22Rv1 (cell line): Measurements from ENCODE around the gene STX10.

ENCODE experiments used
- H3K27ac ChIP-seq: fragments of 450-650 bp; 2 replicates; pipeline ENCODE4 v1.5.1; 2017
- CTCF ChIP-seq: fragments of 450-650 bp; IDR thresholded peaks from 2 replicates; pipeline ENCODE4 v1.5.1; 2017; ENCODE audit warnings: mild to moderate bottlenecking
- ZFX ChIP-seq: fragments of 450-650 bp; IDR thresholded peaks from 2 replicates; pipeline ENCODE4 v1.6.1; 2017; ENCODE audit warnings: antibody characterized with exemption, borderline replicate concordance

The STX10 gene

DNA sequence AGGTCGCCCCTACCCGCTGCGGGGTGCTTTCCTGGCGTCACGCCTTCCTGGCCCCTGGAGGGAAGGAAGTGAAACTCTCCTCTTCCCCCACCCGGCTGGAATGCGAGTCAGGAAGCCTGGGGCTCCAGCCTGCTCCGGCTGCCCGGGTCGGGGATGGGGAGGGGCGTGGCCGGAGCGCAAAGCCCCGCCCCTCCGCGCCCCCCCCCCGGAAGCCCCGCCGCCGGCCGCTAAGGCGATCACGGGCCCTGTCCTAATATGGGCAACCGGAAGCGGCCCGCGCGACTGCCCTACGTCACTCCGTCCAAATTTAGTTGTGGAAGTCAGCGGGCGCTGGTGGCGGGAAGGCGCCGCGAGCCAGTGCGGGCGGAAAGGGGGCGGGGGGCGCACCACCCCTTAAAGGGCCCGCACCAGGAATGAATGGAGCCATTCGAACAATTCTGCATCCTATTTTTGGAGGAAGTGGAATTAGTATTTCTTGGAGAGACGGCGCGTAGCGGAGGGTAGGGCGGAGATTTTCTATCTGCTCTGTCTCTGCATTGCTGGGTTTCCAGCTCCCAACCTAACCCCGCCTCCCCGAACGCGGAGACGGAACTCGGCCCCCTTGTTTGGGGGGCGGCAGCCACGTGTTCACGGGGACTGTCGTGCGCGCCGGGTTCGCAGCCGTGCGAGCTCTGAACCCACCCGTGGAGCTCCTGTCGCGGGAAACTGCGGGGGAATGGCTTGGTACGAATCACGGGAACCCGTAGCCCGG is 1.6 kb upstream of the STX10 start:
- TF ChIP-seq CTCF (no peak), ZFX (no peak)
- H3K27ac ChIP-seq: peak overlapping the region; percentile 99

- no peak for TF ChIP-seq ZFX
- no peak for TF ChIP-seq CTCF
- peak overlapping the region; percentile 99 for H3K27ac ChIP-seq
Observed at GRCh38 chr19:13150931-13151604, 893 bp upstream of the STX10 start.

DNA sequence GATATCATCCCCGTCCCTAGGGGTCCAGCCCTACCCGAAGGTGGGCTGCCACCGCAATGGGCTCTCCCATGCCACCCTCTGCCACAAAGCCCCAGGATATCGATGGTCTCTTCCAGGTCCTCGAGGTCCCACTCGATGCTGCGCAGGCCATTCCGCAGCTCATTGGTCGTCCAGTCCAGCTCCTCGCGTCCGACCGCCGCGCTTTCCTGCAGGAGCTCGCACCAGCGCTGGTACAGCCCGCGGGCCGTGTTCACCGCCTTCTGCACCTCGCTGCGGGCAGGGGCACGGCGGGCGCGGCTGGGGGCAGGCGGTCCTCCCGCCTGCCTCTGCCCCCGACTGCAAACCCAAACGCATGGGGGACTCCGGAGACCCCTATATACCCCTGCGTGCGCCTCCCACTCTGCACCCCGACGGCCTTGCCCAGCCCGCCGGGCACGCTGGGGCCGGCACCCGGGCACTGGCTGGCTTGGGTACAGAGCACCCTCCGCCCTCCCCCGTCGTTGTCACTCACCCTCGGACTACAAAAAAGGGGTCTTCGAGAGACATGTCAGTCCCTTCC is 468 bp downstream of the STX10 start:
- TF ChIP-seq CTCF (no peak), ZFX (no peak)
- peak overlapping the region; percentile 99 for H3K27ac ChIP-seq

DNA sequence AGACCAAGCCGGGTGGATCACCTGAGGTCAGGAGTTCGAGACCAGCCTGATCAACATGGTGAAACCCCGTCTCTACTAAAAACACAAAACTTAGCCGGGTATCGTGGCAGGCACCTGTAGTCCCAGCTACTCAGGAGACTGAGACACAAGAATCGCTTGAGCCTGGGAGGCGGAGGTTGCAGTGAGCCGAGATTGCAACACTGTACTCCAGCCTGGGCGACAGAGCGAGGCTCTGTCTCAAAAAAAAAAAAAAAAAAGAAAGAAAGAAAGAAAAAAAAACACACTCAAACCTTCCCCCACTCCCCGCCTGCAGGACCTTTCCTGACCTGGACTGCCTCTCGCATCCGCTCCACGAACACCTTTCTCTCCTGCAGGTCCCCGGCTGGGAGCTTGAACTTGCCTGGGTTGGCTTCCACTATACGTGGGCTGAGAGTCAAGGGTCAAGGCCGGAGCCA is 975 bp downstream of the STX10 start:
- peak overlapping the region; percentile 99 for H3K27ac ChIP-seq

- no peak overlapping the region for H3K27ac ChIP-seq
- TF ChIP-seq ZFX (no peak), CTCF (no peak)
Observed at GRCh38 chr19:13146763-13147563, 3.2 kb downstream of the STX10 start.

DNA sequence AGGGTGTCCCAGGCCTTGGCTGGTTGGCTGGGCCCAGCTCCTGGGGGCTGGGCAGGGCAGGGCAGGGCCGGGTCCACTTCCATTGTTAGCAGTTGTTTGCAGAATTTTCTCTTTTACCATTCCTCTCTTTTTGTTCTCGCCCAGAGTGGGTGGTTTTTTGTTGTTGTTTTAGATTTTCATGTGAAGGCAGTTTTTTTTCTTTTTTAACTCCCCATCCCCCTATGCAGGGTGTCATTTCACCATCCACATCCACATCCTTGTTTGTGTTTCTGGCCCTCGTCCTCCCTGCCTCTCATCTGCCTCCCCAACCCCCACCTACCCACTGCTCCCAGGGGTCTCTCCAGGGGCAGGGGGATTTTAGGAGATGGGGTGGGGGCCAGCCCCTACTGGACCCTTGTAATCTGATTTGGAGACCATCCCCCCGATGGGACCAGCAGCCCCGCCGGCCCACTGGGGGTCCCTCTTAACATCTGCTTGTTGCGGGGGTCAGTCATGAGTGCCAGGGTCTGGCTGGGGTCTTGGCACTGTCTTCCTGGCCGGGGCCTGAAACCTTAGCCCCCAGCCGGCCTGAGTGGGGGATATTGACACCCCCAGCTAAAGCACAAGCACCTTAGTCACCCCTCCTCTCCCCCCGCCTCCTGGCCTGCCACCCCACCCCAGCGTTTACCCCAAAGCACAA is 10.4 kb downstream of the STX10 start:
- TF ChIP-seq ZFX (no peak), CTCF (no peak)
- H3K27ac ChIP-seq: no peak overlapping the region

DNA sequence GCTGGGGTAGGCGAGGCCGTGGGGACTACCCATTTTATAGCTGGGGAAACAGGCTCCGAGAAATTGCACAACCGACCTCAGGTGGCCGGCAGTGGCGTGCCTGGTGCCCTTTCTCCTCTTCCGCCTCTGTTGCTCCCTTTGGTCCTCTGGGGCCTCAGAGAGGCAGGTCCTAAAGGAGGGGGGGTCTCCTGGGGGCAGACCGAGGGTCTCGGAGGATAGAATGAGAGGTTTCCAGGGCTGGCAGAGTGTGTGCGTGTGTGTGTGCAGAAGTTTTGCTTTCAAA is 11.3 kb downstream of the STX10 start:
- no peak for TF ChIP-seq ZFX
- TF ChIP-seq CTCF: no peak
- no peak overlapping the region for H3K27ac ChIP-seq
